ENCODE results near the gene SLC38A9. TPM values are rescaled to one million over a fixed set of nuclear protein-coding genes. Genes with fewer than 3 reads are reported as not detected.

Gene SLC38A9
- total RNA-seq, 1 experiment from 2014 or later = 27.0 TPM

DNA sequence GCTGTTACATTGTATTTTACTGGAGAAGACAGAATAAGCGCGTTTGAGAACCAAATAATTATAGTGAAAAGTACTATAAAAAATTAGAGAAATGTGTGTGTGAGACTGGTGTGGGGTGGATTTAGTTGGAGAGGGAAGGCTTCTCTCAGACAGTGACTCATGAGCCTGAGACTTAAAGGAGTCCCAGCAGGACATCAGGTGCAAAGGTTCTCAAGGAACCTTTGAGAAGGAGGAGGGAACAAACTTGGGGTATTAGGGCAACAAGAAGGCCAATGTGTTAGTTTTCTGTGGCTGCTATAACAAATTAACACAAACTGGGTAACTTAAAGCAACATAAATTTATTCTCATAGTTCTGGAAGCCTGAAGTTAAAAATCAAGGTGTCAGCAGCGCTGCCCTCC lies 30.7 kb upstream of the SLC38A9 start:
- DNase-seq (ENCODE audit: low spot score) = no peak
- CTCF ChIA-PET = no interaction called here

More for the DNA sequence above, 30.7 kb upstream of the SLC38A9 start:
- no peaks in the 10 kb centered on the region for H3K9me3 Mint-ChIP-seq
- POLR2A ChIA-PET = no interaction called here
- no peaks in the 10 kb centered on the region for H3K27me3 Mint-ChIP-seq (ENCODE audit: low read depth)
- no peak overlapping the region for H3K4me3 Mint-ChIP-seq
- no peak for ATAC-seq
- H3K36me3 Mint-ChIP-seq = no peaks in the 10 kb centered on the region
- TF ChIP-seq SOX15 (CRISPR knock-in tag; IDR thresholded peaks at IDR 0.05) (no peak), IRF2 (CRISPR knock-in tag; IDR thresholded peaks at IDR 0.05; ENCODE audit: borderline replicate concordance, low read depth) (no peak), CREB1 (CRISPR knock-in tag; IDR thresholded peaks at IDR 0.05) (no peak), ZNF416 (CRISPR knock-in tag; IDR thresholded peaks at IDR 0.05) (no peak), HMGA2 (CRISPR knock-in tag; IDR thresholded peaks at IDR 0.05) (no peak), ATF1 (CRISPR knock-in tag; IDR thresholded peaks at IDR 0.05) (no peak), FOXP1 (CRISPR knock-in tag; IDR thresholded peaks at IDR 0.05; ENCODE audit: borderline replicate concordance) (no peak), RELA (CRISPR knock-in tag; IDR thresholded peaks at IDR 0.05; ENCODE audit: borderline replicate concordance) (no peak), NR1H2 (CRISPR knock-in tag; IDR thresholded peaks at IDR 0.05) (no peak)
- TF ChIP-seq, protein P1, sequence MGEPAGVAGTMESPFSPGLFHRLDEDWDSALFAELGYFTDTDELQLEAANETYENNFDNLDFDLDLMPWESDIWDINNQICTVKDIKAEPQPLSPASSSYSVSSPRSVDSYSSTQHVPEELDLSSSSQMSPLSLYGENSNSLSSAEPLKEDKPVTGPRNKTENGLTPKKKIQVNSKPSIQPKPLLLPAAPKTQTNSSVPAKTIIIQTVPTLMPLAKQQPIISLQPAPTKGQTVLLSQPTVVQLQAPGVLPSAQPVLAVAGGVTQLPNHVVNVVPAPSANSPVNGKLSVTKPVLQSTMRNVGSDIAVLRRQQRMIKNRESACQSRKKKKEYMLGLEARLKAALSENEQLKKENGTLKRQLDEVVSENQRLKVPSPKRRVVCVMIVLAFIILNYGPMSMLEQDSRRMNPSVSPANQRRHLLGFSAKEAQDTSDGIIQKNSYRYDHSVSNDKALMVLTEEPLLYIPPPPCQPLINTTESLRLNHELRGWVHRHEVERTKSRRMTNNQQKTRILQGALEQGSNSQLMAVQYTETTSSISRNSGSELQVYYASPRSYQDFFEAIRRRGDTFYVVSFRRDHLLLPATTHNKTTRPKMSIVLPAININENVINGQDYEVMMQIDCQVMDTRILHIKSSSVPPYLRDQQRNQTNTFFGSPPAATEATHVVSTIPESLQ (CRISPR knock-in tag; IDR thresholded peaks at IDR 0.05) = no peak
- TF ChIP-seq, protein P2, sequence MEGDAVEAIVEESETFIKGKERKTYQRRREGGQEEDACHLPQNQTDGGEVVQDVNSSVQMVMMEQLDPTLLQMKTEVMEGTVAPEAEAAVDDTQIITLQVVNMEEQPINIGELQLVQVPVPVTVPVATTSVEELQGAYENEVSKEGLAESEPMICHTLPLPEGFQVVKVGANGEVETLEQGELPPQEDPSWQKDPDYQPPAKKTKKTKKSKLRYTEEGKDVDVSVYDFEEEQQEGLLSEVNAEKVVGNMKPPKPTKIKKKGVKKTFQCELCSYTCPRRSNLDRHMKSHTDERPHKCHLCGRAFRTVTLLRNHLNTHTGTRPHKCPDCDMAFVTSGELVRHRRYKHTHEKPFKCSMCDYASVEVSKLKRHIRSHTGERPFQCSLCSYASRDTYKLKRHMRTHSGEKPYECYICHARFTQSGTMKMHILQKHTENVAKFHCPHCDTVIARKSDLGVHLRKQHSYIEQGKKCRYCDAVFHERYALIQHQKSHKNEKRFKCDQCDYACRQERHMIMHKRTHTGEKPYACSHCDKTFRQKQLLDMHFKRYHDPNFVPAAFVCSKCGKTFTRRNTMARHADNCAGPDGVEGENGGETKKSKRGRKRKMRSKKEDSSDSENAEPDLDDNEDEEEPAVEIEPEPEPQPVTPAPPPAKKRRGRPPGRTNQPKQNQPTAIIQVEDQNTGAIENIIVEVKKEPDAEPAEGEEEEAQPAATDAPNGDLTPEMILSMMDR (IDR thresholded peaks at IDR 0.05) = no peak
- TF ChIP-seq, protein P3, sequence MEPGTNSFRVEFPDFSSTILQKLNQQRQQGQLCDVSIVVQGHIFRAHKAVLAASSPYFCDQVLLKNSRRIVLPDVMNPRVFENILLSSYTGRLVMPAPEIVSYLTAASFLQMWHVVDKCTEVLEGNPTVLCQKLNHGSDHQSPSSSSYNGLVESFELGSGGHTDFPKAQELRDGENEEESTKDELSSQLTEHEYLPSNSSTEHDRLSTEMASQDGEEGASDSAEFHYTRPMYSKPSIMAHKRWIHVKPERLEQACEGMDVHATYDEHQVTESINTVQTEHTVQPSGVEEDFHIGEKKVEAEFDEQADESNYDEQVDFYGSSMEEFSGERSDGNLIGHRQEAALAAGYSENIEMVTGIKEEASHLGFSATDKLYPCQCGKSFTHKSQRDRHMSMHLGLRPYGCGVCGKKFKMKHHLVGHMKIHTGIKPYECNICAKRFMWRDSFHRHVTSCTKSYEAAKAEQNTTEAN (CRISPR knock-in tag; IDR thresholded peaks at IDR 0.05) = no peak
- TF ChIP-seq, protein P4, sequence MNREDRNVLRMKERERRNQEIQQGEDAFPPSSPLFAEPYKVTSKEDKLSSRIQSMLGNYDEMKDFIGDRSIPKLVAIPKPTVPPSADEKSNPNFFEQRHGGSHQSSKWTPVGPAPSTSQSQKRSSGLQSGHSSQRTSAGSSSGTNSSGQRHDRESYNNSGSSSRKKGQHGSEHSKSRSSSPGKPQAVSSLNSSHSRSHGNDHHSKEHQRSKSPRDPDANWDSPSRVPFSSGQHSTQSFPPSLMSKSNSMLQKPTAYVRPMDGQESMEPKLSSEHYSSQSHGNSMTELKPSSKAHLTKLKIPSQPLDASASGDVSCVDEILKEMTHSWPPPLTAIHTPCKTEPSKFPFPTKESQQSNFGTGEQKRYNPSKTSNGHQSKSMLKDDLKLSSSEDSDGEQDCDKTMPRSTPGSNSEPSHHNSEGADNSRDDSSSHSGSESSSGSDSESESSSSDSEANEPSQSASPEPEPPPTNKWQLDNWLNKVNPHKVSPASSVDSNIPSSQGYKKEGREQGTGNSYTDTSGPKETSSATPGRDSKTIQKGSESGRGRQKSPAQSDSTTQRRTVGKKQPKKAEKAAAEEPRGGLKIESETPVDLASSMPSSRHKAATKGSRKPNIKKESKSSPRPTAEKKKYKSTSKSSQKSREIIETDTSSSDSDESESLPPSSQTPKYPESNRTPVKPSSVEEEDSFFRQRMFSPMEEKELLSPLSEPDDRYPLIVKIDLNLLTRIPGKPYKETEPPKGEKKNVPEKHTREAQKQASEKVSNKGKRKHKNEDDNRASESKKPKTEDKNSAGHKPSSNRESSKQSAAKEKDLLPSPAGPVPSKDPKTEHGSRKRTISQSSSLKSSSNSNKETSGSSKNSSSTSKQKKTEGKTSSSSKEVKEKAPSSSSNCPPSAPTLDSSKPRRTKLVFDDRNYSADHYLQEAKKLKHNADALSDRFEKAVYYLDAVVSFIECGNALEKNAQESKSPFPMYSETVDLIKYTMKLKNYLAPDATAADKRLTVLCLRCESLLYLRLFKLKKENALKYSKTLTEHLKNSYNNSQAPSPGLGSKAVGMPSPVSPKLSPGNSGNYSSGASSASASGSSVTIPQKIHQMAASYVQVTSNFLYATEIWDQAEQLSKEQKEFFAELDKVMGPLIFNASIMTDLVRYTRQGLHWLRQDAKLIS (CRISPR knock-in tag; IDR thresholded peaks at IDR 0.05; ENCODE audit: borderline replicate concordance) = no peak
- TF ChIP-seq, protein P5, sequence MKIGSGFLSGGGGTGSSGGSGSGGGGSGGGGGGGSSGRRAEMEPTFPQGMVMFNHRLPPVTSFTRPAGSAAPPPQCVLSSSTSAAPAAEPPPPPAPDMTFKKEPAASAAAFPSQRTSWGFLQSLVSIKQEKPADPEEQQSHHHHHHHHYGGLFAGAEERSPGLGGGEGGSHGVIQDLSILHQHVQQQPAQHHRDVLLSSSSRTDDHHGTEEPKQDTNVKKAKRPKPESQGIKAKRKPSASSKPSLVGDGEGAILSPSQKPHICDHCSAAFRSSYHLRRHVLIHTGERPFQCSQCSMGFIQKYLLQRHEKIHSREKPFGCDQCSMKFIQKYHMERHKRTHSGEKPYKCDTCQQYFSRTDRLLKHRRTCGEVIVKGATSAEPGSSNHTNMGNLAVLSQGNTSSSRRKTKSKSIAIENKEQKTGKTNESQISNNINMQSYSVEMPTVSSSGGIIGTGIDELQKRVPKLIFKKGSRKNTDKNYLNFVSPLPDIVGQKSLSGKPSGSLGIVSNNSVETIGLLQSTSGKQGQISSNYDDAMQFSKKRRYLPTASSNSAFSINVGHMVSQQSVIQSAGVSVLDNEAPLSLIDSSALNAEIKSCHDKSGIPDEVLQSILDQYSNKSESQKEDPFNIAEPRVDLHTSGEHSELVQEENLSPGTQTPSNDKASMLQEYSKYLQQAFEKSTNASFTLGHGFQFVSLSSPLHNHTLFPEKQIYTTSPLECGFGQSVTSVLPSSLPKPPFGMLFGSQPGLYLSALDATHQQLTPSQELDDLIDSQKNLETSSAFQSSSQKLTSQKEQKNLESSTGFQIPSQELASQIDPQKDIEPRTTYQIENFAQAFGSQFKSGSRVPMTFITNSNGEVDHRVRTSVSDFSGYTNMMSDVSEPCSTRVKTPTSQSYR (CRISPR knock-in tag; IDR thresholded peaks at IDR 0.05) = no peak
- TF ChIP-seq, protein P6, sequence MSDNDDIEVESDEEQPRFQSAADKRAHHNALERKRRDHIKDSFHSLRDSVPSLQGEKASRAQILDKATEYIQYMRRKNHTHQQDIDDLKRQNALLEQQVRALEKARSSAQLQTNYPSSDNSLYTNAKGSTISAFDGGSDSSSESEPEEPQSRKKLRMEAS (CRISPR knock-in tag; IDR thresholded peaks at IDR 0.05) = no peak
- TF ChIP-seq, protein P7, sequence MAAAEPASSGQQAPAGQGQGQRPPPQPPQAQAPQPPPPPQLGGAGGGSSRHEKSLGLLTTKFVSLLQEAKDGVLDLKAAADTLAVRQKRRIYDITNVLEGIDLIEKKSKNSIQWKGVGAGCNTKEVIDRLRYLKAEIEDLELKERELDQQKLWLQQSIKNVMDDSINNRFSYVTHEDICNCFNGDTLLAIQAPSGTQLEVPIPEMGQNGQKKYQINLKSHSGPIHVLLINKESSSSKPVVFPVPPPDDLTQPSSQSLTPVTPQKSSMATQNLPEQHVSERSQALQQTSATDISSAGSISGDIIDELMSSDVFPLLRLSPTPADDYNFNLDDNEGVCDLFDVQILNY (CRISPR knock-in tag; IDR thresholded peaks at IDR 0.05) = no peak
- TF ChIP-seq, protein P8, sequence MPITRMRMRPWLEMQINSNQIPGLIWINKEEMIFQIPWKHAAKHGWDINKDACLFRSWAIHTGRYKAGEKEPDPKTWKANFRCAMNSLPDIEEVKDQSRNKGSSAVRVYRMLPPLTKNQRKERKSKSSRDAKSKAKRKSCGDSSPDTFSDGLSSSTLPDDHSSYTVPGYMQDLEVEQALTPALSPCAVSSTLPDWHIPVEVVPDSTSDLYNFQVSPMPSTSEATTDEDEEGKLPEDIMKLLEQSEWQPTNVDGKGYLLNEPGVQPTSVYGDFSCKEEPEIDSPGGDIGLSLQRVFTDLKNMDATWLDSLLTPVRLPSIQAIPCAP (CRISPR knock-in tag; IDR thresholded peaks at IDR 0.05) = no peak
- TF ChIP-seq, protein P9, sequence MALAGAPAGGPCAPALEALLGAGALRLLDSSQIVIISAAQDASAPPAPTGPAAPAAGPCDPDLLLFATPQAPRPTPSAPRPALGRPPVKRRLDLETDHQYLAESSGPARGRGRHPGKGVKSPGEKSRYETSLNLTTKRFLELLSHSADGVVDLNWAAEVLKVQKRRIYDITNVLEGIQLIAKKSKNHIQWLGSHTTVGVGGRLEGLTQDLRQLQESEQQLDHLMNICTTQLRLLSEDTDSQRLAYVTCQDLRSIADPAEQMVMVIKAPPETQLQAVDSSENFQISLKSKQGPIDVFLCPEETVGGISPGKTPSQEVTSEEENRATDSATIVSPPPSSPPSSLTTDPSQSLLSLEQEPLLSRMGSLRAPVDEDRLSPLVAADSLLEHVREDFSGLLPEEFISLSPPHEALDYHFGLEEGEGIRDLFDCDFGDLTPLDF (CRISPR knock-in tag; IDR thresholded peaks at IDR 0.05) = no peak
- TF ChIP-seq, protein P10, sequence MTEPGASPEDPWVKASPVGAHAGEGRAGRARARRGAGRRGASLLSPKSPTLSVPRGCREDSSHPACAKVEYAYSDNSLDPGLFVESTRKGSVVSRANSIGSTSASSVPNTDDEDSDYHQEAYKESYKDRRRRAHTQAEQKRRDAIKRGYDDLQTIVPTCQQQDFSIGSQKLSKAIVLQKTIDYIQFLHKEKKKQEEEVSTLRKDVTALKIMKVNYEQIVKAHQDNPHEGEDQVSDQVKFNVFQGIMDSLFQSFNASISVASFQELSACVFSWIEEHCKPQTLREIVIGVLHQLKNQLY (CRISPR knock-in tag; IDR thresholded peaks at IDR 0.05) = no peak
- TF ChIP-seq, protein P11, sequence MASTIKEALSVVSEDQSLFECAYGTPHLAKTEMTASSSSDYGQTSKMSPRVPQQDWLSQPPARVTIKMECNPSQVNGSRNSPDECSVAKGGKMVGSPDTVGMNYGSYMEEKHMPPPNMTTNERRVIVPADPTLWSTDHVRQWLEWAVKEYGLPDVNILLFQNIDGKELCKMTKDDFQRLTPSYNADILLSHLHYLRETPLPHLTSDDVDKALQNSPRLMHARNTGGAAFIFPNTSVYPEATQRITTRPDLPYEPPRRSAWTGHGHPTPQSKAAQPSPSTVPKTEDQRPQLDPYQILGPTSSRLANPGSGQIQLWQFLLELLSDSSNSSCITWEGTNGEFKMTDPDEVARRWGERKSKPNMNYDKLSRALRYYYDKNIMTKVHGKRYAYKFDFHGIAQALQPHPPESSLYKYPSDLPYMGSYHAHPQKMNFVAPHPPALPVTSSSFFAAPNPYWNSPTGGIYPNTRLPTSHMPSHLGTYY (CRISPR knock-in tag; IDR thresholded peaks at IDR 0.05) = no peak
- H3K27ac Mint-ChIP-seq = no peak overlapping the region
- no peaks in the 10 kb centered on the region for H3K4me1 Mint-ChIP-seq

All from WTC11 (cell line).